ENCODE measurements around the gene KIRREL1.

Gene KIRREL1

DNA sequence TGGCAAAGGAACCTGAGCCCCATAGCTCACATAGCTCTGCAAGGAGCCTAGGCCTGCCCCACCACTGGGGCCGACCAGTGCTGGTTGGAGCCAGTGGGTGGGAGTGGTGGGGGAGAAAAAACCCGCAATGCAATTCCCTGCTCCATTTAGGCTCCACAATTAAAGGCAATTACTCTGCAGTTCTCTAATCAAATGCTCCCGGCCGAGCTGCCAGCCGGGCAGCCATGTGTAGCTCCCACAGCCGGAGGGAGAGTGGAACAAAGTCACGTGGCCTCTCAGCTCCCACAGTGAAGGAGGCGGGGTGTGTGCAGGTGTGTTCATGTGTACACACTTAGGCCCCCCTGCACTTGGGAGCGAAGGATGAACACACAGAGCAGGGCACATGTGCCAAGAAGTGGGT lies 81.6 kb downstream of the KIRREL1 start:
- Histone ChIP-seq H3K79me2 (ENCODE audit: control insufficient read depth, insufficient read depth, low read length, unreplicated experiment) (peaks cover 25% of the 10 kb centered on the region), H2AFZ (ENCODE audit: low read length, unreplicated experiment) (no peak overlapping the region), H3K4me1 (ENCODE audit: control insufficient read depth, insufficient read depth, low read length, unreplicated experiment) (no peaks in the 10 kb centered on the region), H3K4me3 (ENCODE audit: low read depth, low read length) (no peak overlapping the region), H3K27me3 (ENCODE audit: insufficient read depth, low read length) (no peaks in the 10 kb centered on the region), H3K27ac (ENCODE audit: low read depth, low read length) (no peak overlapping the region), H3K36me3 (ENCODE audit: insufficient read depth, low read length) (peaks cover 4% of the 10 kb centered on the region)

DNA sequence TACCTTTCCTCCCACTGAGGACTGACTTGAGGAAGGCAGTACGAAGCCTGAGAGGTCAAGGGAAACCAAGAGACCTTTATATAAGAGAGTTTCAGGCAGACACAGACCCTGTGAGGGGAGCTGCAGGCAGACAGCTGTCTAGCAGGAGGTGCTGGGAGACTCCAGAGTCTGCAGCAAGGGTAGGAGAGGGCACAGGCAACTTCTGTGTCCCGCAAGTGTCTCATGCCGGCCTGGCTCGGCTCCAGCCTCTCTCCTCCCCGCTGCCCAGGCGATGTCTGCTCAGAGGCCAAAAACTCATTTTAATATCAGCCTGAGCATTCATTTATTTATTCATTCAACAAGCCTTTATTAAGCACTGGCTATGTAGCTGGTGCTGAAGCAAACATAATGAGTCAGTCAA lies 83.0 kb downstream of the KIRREL1 start:
- H3K27ac ChIP-seq (ENCODE audit: low read depth, low read length) = no peak overlapping the region
- H3K36me3 ChIP-seq (ENCODE audit: insufficient read depth, low read length) = peaks cover 6% of the 10 kb centered on the region
- peaks cover 23% of the 10 kb centered on the region for H3K79me2 ChIP-seq (ENCODE audit: control insufficient read depth, insufficient read depth, low read length, unreplicated experiment)
- H3K4me1 ChIP-seq (ENCODE audit: control insufficient read depth, insufficient read depth, low read length, unreplicated experiment) = no peaks in the 10 kb centered on the region
- H3K4me3 ChIP-seq (ENCODE audit: low read depth, low read length) = no peak overlapping the region
- no peak overlapping the region for H2AFZ ChIP-seq (ENCODE audit: low read length, unreplicated experiment)
- no peaks in the 10 kb centered on the region for H3K27me3 ChIP-seq (ENCODE audit: insufficient read depth, low read length)

- peaks cover 20% of the 10 kb centered on the region for H3K79me2 ChIP-seq (ENCODE audit: control insufficient read depth, insufficient read depth, low read length, unreplicated experiment)
- H3K27ac ChIP-seq (ENCODE audit: low read depth, low read length) = no peak overlapping the region
- H3K27me3 ChIP-seq (ENCODE audit: insufficient read depth, low read length) = no peaks in the 10 kb centered on the region
- H3K36me3 ChIP-seq (ENCODE audit: insufficient read depth, low read length) = peaks cover 13% of the 10 kb centered on the region
- no peaks in the 10 kb centered on the region for H3K4me1 ChIP-seq (ENCODE audit: control insufficient read depth, insufficient read depth, low read length, unreplicated experiment)
- no peak overlapping the region for H3K4me3 ChIP-seq (ENCODE audit: low read depth, low read length)
- no peak overlapping the region for H2AFZ ChIP-seq (ENCODE audit: low read length, unreplicated experiment)
These were observed 84.2 kb downstream of the KIRREL1 start for GRCh38 chr1:158077411-158078256.

DNA sequence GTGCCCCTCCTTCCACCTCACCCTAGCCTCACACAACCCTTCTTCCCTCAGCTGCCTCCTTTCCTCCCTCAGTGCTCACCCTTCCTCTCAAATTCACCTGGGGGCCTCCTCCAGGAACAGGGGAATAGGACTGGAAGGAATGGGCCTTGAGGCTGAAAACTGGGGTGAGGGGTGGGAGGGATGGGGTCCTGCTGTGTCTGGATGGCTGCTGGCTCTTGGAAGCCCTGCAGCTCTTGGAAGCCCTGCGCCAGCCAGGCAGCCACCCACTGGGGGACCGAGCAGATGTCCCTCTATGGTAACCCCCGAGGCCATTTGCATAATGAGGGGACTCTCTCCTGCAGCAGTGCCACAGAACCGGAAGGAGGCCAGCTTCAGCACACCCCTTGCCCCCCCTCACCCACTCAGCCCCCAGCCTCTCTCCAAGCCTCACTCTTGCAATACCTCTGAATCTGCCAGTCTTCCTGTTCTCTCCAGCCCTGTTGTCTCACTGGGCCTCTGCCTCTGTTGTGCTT lies 85.2 kb downstream of the KIRREL1 start:
- Histone ChIP-seq H3K27ac (ENCODE audit: low read depth, low read length) (no peak overlapping the region), H3K4me3 (ENCODE audit: low read depth, low read length) (no peak overlapping the region), H2AFZ (ENCODE audit: low read length, unreplicated experiment) (no peak overlapping the region), H3K79me2 (ENCODE audit: control insufficient read depth, insufficient read depth, low read length, unreplicated experiment) (peaks cover 15% of the 10 kb centered on the region), H3K27me3 (ENCODE audit: insufficient read depth, low read length) (no peaks in the 10 kb centered on the region), H3K4me1 (ENCODE audit: control insufficient read depth, insufficient read depth, low read length, unreplicated experiment) (no peaks in the 10 kb centered on the region), H3K36me3 (ENCODE audit: insufficient read depth, low read length) (peaks cover 13% of the 10 kb centered on the region)

- H3K79me2 ChIP-seq (ENCODE audit: control insufficient read depth, insufficient read depth, low read length, unreplicated experiment) = peaks cover 4% of the 10 kb centered on the region
- no peak overlapping the region for H2AFZ ChIP-seq (ENCODE audit: low read length, unreplicated experiment)
- H3K27ac ChIP-seq (ENCODE audit: low read depth, low read length) = no peak overlapping the region
- peaks cover 19% of the 10 kb centered on the region for H3K36me3 ChIP-seq (ENCODE audit: insufficient read depth, low read length)
- H3K4me3 ChIP-seq (ENCODE audit: low read depth, low read length) = no peak overlapping the region
- no peaks in the 10 kb centered on the region for H3K4me1 ChIP-seq (ENCODE audit: control insufficient read depth, insufficient read depth, low read length, unreplicated experiment)
- no peaks in the 10 kb centered on the region for H3K27me3 ChIP-seq (ENCODE audit: insufficient read depth, low read length)
These were observed 86.6 kb downstream of the KIRREL1 start for GRCh38 chr1:158080066-158080465.

GRCh38 chr1:158084336-158084735 lies 90.9 kb downstream of the KIRREL1 start:
- Histone ChIP-seq H3K4me1 (ENCODE audit: control insufficient read depth, insufficient read depth, low read length, unreplicated experiment) (no peaks in the 10 kb centered on the region), H3K4me3 (ENCODE audit: low read depth, low read length) (no peak overlapping the region), H3K36me3 (ENCODE audit: insufficient read depth, low read length) (peaks cover 26% of the 10 kb centered on the region), H3K27me3 (ENCODE audit: insufficient read depth, low read length) (no peaks in the 10 kb centered on the region), H3K27ac (ENCODE audit: low read depth, low read length) (no peak overlapping the region), H2AFZ (ENCODE audit: low read length, unreplicated experiment) (no peak overlapping the region), H3K79me2 (ENCODE audit: control insufficient read depth, insufficient read depth, low read length, unreplicated experiment) (no peaks in the 10 kb centered on the region)

DNA sequence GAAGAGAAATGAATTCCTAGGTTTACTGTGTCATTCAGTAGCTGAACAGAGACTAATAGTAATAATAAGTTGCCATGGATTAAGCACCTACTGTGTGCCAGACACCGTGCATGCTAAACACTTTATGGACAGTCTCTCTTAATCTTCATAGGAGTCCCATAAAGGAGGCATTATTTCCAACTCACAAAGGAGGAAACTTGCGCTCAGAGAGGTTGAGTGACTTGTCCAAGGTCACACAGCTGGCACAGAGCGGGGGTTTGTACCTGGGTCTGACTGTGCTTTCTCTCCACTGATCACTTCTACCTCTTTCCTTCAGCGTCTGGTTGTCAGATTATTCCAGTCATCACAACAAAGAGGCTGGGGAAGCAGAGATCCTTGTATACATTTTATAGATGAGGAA lies 91.3 kb downstream of the KIRREL1 start:
- no peak overlapping the region for H2AFZ ChIP-seq (ENCODE audit: low read length, unreplicated experiment)
- no peaks in the 10 kb centered on the region for H3K27me3 ChIP-seq (ENCODE audit: insufficient read depth, low read length)
- peaks cover 28% of the 10 kb centered on the region for H3K36me3 ChIP-seq (ENCODE audit: insufficient read depth, low read length)
- H3K79me2 ChIP-seq (ENCODE audit: control insufficient read depth, insufficient read depth, low read length, unreplicated experiment) = no peaks in the 10 kb centered on the region
- H3K4me1 ChIP-seq (ENCODE audit: control insufficient read depth, insufficient read depth, low read length, unreplicated experiment) = no peaks in the 10 kb centered on the region
- no peak overlapping the region for H3K27ac ChIP-seq (ENCODE audit: low read depth, low read length)
- no peak overlapping the region for H3K4me3 ChIP-seq (ENCODE audit: low read depth, low read length)

GRCh38 chr1:158087320-158087927 lies 94.0 kb downstream of the KIRREL1 start:
- no peak overlapping the region for H3K4me3 ChIP-seq (ENCODE audit: low read depth, low read length)
- no peaks in the 10 kb centered on the region for H3K27me3 ChIP-seq (ENCODE audit: insufficient read depth, low read length)
- H3K4me1 ChIP-seq (ENCODE audit: control insufficient read depth, insufficient read depth, low read length, unreplicated experiment) = no peaks in the 10 kb centered on the region
- H2AFZ ChIP-seq (ENCODE audit: low read length, unreplicated experiment) = no peak overlapping the region
- H3K27ac ChIP-seq (ENCODE audit: low read depth, low read length) = no peak overlapping the region
- no peaks in the 10 kb centered on the region for H3K79me2 ChIP-seq (ENCODE audit: control insufficient read depth, insufficient read depth, low read length, unreplicated experiment)
- H3K36me3 ChIP-seq (ENCODE audit: insufficient read depth, low read length) = peaks cover 19% of the 10 kb centered on the region

GRCh38 chr1:158089476-158089875 lies 96.0 kb downstream of the KIRREL1 start:
- Histone ChIP-seq H3K36me3 (ENCODE audit: insufficient read depth, low read length) (peaks cover 15% of the 10 kb centered on the region), H2AFZ (ENCODE audit: low read length, unreplicated experiment) (no peak overlapping the region), H3K27ac (ENCODE audit: low read depth, low read length) (no peak overlapping the region), H3K27me3 (ENCODE audit: insufficient read depth, low read length) (no peaks in the 10 kb centered on the region), H3K79me2 (ENCODE audit: control insufficient read depth, insufficient read depth, low read length, unreplicated experiment) (no peaks in the 10 kb centered on the region), H3K4me3 (ENCODE audit: low read depth, low read length) (no peak overlapping the region), H3K4me1 (ENCODE audit: control insufficient read depth, insufficient read depth, low read length, unreplicated experiment) (no peaks in the 10 kb centered on the region)

- Histone ChIP-seq H3K27me3 (ENCODE audit: insufficient read depth, low read length) (no peaks in the 10 kb centered on the region), H2AFZ (ENCODE audit: low read length, unreplicated experiment) (no peak overlapping the region), H3K36me3 (ENCODE audit: insufficient read depth, low read length) (peaks cover 11% of the 10 kb centered on the region; the same call in 1 of the 2 replicates)
These were observed 96.6 kb downstream of the KIRREL1 start for GRCh38 chr1:158089925-158090637.

More at GRCh38 chr1:158089925-158090637, 96.6 kb downstream of the KIRREL1 start:
- no peak overlapping the region for H3K27ac ChIP-seq (ENCODE audit: low read depth, low read length)
- H3K4me3 ChIP-seq (ENCODE audit: low read depth, low read length) = no peak overlapping the region
- H3K4me1 ChIP-seq (ENCODE audit: control insufficient read depth, insufficient read depth, low read length, unreplicated experiment) = no peaks in the 10 kb centered on the region
- no peaks in the 10 kb centered on the region for H3K79me2 ChIP-seq (ENCODE audit: control insufficient read depth, insufficient read depth, low read length, unreplicated experiment)

Measured in ACC112 (cell line).